Measurements from ENCODE around the gene BID. TPM values are rescaled to one million over a fixed set of nuclear protein-coding genes. Genes with fewer than 3 reads are reported as not detected.

The BID gene
- total RNA-seq, 3 donors from 2014 or later (not counting 1 experiment from before 2014, with no cell fraction given) = 40.9 to 42.4 (median 42.3) TPM

DNA sequence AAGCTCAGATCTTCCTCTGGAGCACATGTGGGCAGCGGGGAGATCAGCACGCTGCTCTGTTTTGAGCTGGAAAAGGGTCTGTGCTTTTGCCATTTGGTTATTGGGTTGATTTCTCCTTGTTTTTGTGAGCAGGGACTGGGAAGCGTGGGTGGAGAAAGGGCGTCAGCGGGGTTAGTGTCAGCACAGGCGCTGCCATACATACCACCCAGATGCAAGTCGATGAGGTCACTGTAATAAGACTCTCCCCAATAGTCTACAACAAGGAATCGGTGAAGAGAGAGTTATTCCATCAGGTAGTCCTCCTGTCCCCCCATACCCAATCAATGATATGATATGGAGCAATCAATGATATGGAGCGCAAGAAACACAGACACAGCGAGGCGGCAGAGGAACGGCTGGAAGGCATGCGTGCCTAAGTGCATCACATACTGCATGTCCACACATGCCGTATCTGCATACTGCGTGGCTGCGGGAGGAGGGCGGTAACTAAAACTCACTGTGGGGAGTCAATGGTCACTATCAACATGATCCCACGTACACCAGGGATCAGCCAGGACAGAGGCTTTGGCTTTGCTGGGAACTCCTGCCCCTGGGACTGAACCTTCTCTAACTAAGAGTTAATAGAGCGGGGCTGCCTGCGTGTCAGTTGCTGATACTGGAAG, 29.5 kb upstream of the BID start:
- no peak overlapping the region for H3K27ac ChIP-seq (ENCODE audit: low read length)
- no peak overlapping the region for H3K27ac Mint-ChIP-seq
- H3K27me3 Mint-ChIP-seq (ENCODE audit: low read depth in 2 of 2) = no peaks in the 10 kb centered on the region
- WGBS (ENCODE audit: insufficient coverage) = 95% methylated on average over 19 of the region's 20 CpGs
- no peak overlapping the region for H3K4me3 ChIP-seq (ENCODE audit: low read length)
- H3K27me3 ChIP-seq (ENCODE audit: control insufficient read depth, insufficient read depth, low read length) = no peaks in the 10 kb centered on the region
- no peaks in the 10 kb centered on the region for H3K4me1 Mint-ChIP-seq
- H3K36me3 ChIP-seq (ENCODE audit: control insufficient read depth, insufficient read depth, low read length) = peaks cover 23% of the 10 kb centered on the region
- TF ChIP-seq, protein P1, sequence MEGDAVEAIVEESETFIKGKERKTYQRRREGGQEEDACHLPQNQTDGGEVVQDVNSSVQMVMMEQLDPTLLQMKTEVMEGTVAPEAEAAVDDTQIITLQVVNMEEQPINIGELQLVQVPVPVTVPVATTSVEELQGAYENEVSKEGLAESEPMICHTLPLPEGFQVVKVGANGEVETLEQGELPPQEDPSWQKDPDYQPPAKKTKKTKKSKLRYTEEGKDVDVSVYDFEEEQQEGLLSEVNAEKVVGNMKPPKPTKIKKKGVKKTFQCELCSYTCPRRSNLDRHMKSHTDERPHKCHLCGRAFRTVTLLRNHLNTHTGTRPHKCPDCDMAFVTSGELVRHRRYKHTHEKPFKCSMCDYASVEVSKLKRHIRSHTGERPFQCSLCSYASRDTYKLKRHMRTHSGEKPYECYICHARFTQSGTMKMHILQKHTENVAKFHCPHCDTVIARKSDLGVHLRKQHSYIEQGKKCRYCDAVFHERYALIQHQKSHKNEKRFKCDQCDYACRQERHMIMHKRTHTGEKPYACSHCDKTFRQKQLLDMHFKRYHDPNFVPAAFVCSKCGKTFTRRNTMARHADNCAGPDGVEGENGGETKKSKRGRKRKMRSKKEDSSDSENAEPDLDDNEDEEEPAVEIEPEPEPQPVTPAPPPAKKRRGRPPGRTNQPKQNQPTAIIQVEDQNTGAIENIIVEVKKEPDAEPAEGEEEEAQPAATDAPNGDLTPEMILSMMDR (IDR thresholded peaks at IDR 0.05) = no peak
- intact Hi-C loops (cut with micrococcal nuclease) = no loop called here
- H3K4me3 Mint-ChIP-seq = no peak overlapping the region
- DNase-seq = no peak
- H3K36me3 Mint-ChIP-seq = no peaks in the 10 kb centered on the region
- H3K9me3 Mint-ChIP-seq = no peaks in the 10 kb centered on the region
- ATAC-seq = no peak
- no peaks in the 10 kb centered on the region for H3K9me3 ChIP-seq (ENCODE audit: control insufficient read depth, insufficient read depth, low read length)
- H3K4me1 ChIP-seq (ENCODE audit: control insufficient read depth, insufficient read depth, low read length) = peaks cover 14% of the 10 kb centered on the region

DNA sequence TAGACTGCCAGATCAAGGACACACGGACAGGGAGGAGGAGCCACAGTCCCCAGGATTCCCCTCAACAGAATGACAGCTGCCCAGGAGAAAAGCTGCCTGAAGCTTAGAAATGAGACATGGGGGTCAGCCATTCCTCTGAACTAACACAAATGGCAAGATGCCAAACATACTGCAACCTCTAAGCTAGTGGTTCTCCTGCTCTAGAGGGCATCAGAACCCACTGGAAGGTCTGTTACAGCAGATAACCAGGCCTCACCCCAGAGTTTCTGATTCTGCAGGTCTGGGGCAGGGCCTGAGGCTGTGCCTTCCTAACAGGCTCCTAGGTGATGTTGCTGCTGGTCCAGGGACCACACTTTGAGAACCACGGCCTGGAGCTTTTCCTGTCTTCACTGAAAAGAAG, 28.6 kb upstream of the BID start:
- TF ChIP-seq, protein P1 (IDR thresholded peaks at IDR 0.05) = no peak
- H3K9me3 Mint-ChIP-seq = no peaks in the 10 kb centered on the region
- DNase-seq (no peak), ATAC-seq (no peak)
- WGBS (ENCODE audit: insufficient coverage) = 84% methylated on average over 2 of the region's 2 CpGs
- no peaks in the 10 kb centered on the region for H3K9me3 ChIP-seq (ENCODE audit: control insufficient read depth, insufficient read depth, low read length)
- H3K36me3 Mint-ChIP-seq = no peaks in the 10 kb centered on the region
- no peaks in the 10 kb centered on the region for H3K27me3 ChIP-seq (ENCODE audit: control insufficient read depth, insufficient read depth, low read length)
- peaks cover 20% of the 10 kb centered on the region for H3K4me1 ChIP-seq (ENCODE audit: control insufficient read depth, insufficient read depth, low read length)
- H3K27me3 Mint-ChIP-seq (ENCODE audit: low read depth in 2 of 2) = no peaks in the 10 kb centered on the region
- peaks cover 21% of the 10 kb centered on the region for H3K36me3 ChIP-seq (ENCODE audit: control insufficient read depth, insufficient read depth, low read length)
- H3K27ac Mint-ChIP-seq = no peak overlapping the region
- H3K4me3 ChIP-seq (ENCODE audit: low read length) = no peak overlapping the region
- no peak overlapping the region for H3K4me3 Mint-ChIP-seq
- intact Hi-C loops (cut with micrococcal nuclease) = no loop called here
- no peaks in the 10 kb centered on the region for H3K4me1 Mint-ChIP-seq
- no peak overlapping the region for H3K27ac ChIP-seq (ENCODE audit: low read length)

DNA sequence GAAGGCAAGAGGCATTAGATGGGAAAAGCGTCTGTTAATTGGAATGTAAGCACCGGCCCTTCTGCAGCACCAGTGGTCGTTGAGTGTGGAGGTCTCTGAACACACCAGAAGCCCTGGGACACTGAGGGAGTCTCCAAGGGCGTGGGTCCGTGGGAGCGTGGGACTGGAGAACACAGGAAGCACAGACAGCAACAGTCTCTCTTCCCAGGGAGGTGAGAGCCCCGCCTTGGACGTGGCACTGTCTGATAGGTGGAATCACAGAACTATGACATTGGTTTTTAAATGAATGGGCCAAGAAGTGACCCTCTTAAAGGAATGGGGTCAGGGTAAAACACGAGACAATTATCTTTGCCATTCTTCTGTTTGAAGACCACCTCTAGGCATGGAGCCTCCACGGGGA, 28.1 kb upstream of the BID start:
- no peak overlapping the region for H3K4me3 Mint-ChIP-seq
- no peaks in the 10 kb centered on the region for H3K27me3 Mint-ChIP-seq (ENCODE audit: low read depth in 2 of 2)
- Histone ChIP-seq H3K4me1 (ENCODE audit: control insufficient read depth, insufficient read depth, low read length) (peaks cover 24% of the 10 kb centered on the region), H3K4me3 (ENCODE audit: low read length) (no peak overlapping the region), H3K9me3 (ENCODE audit: control insufficient read depth, insufficient read depth, low read length) (no peaks in the 10 kb centered on the region), H3K27ac (ENCODE audit: low read length) (no peak overlapping the region), H3K27me3 (ENCODE audit: control insufficient read depth, insufficient read depth, low read length) (no peaks in the 10 kb centered on the region), H3K36me3 (ENCODE audit: control insufficient read depth, insufficient read depth, low read length) (peaks cover 18% of the 10 kb centered on the region)
- intact Hi-C loops (cut with micrococcal nuclease) = no loop called here
- 92% methylated on average over 10 of the region's 10 CpGs for WGBS (ENCODE audit: insufficient coverage)
- DNase-seq (no peak), ATAC-seq (no peak)
- H3K36me3 Mint-ChIP-seq = no peaks in the 10 kb centered on the region
- peak overlapping the region in 1 of 2 donors; percentile 68 for H3K27ac Mint-ChIP-seq
- TF ChIP-seq, protein P1 (IDR thresholded peaks at IDR 0.05) = no peak
- no peaks in the 10 kb centered on the region for H3K4me1 Mint-ChIP-seq
- no peaks in the 10 kb centered on the region for H3K9me3 Mint-ChIP-seq
